Measurements from ENCODE around the gene PKD1L1.

Gene PKD1L1

GRCh38 chr7:47787249-47788069 is 160.8 kb downstream of the PKD1L1 start:
- H3K27ac Mint-ChIP-seq: no peak overlapping the region
- H3K4me3 Mint-ChIP-seq: no peak overlapping the region
- peaks cover 10 to 12% of the 10 kb centered on the region in 2 donors for H3K27me3 Mint-ChIP-seq
- DNase-seq: no peak
- no peaks in the 10 kb centered on the region for H3K9me3 Mint-ChIP-seq
- ATAC-seq (replicated peaks): no peak
- no peaks in the 10 kb centered on the region for H3K4me1 Mint-ChIP-seq (ENCODE audit: low read depth in 2 of 2)
- no peaks in the 10 kb centered on the region for H3K36me3 Mint-ChIP-seq (ENCODE audit: insufficient read depth)

- DNase-seq (no peak), ATAC-seq (replicated peaks) (no peak)
- Mint-ChIP-seq H3K27ac (no peak overlapping the region), H3K9me3 (peaks cover 0 to 3% of the 10 kb centered on the region in 2 donors), H3K4me3 (no peak overlapping the region), H3K27me3 (peaks cover 2 to 5% of the 10 kb centered on the region in 2 donors), H3K4me1 (ENCODE audit: low read depth in 2 of 2) (no peaks in the 10 kb centered on the region), H3K36me3 (ENCODE audit: insufficient read depth) (no peaks in the 10 kb centered on the region)
Measured at GRCh38 chr7:47786557-47787248, 161.6 kb downstream of the PKD1L1 start.

DNA sequence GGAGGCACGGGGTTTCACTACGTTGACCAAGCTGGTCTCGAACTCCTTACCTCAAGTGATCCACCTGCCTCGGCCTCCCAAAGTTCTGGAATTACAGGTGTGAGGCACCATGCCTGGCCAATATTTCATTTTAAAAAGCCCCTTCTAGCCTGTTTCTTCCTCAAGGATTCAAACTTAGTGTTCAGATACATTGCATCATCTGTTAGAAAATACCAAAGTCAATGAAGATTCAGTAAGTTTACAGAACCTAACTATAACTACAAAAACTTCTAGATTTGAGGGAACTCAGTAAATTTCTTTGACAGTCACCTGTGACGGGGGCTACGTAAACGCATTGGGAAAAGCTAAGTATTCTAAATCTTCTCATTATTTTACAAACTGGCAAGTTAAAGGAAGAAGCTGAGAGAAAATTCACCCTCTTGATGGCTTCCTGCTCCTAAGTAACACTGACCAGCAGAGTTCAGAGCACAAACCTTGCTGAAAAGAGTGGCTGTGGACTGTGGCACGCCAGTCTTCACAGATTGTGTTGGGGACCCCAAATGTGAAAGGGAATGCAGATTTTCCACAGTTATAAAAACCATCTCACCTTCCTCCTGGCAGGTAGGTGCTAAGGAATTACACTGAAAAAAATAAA is 162.2 kb downstream of the PKD1L1 start:
- Mint-ChIP-seq H3K36me3 (ENCODE audit: insufficient read depth) (no peaks in the 10 kb centered on the region), H3K27ac (no peak overlapping the region)
- ATAC-seq (replicated peaks): no peak

DNA sequence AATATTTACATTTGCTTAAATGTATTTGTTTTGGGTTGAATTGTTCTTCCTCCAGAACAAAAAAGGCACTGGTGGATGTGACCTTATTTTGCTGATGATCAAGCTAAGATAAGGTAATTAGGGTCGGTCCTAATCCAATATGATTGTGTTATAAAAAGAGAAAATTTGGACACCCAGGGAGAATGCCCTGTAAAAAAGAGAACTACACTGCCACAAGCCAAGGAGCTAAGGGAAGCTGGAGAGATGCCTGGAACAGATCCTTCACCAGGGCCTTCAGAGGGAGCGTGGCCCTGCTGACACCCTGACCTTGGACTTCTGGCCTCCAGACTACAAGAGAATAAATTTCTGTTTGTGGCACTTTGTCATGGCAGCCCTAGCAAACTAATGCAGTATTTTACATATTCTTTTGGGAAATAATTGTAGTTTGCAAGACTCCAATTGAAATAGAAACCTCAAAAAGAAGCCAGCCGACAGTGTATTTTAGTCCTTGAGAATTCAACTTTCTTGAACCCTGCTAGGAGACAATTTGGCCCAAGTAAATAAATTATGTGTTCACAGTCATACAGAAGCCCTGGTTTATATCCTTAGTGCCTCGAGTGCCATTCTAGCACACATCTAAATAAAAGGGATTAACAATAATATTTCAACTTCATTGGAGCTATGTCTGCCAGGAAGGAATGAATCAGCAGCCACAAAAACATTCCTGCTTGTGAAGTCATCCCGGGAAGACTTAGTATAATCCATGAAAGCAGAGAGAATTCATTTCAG is 164.6 kb downstream of the PKD1L1 start:
- Mint-ChIP-seq H3K36me3 (ENCODE audit: insufficient read depth) (no peaks in the 10 kb centered on the region), H3K9me3 (peaks cover 1 to 4% of the 10 kb centered on the region in 2 donors), H3K27me3 (no peaks in the 10 kb centered on the region), H3K4me3 (no peak overlapping the region), H3K27ac (no peak overlapping the region), H3K4me1 (ENCODE audit: low read depth in 2 of 2) (no peaks in the 10 kb centered on the region)
- DNase-seq (no peak), ATAC-seq (replicated peaks) (no peak)

More for the DNA sequence above, 162.2 kb downstream of the PKD1L1 start:
- no peak for DNase-seq
- Mint-ChIP-seq H3K27me3 (peaks cover 0 to 5% of the 10 kb centered on the region in 2 donors), H3K4me3 (no peak overlapping the region), H3K9me3 (peaks cover 0 to 4% of the 10 kb centered on the region in 2 donors), H3K4me1 (ENCODE audit: low read depth in 2 of 2) (no peaks in the 10 kb centered on the region)

DNA sequence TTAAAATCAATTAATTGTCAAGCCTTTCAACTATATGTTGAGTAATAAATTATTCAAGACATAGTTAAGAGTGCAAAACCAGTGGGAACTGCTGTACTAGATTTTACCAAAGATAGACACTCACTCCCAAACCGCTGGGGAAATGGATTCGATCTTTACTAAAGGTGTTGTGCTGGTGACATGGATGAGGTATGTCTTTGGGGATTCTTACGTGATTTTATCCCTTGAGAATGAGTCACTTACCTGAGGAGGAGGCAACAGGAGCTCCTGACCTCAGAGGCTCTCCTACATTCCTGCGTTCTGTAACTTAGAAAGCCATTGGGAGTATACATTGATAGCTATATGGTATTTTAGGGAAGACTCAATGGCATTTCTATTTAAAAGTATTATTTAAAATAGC is 165.5 kb downstream of the PKD1L1 start:
- DNase-seq (no peak), ATAC-seq (replicated peaks) (no peak)
- Mint-ChIP-seq H3K36me3 (ENCODE audit: insufficient read depth) (no peaks in the 10 kb centered on the region), H3K9me3 (peaks cover 1 to 4% of the 10 kb centered on the region in 2 donors), H3K27me3 (no peaks in the 10 kb centered on the region), H3K27ac (no peak overlapping the region), H3K4me1 (ENCODE audit: low read depth in 2 of 2) (no peaks in the 10 kb centered on the region), H3K4me3 (no peak overlapping the region)

DNA sequence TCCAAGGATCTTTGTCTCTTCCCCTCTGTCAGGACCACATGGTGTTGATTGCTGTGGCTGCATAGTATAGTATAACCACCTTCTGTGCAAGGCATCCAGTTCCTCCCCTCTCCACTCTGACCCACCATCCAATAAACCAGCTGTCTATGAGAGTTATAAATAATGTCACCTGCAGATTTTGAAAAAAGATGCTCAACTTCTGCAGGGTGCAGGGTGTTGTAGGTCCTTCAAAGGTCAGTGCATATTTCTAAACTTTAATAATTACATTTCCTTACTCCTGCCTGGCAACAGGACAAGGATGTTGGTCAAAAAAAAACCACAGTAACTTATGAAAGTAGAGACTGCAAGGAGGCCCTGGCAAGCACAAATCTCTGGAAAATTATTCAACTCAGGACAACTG is 166.2 kb downstream of the PKD1L1 start:
- peaks cover 1 to 4% of the 10 kb centered on the region in 2 donors for H3K9me3 Mint-ChIP-seq
- ATAC-seq (replicated peaks): no peak

GRCh38 chr7:47780555-47780954 is 167.7 kb downstream of the PKD1L1 start:
- Mint-ChIP-seq H3K9me3 (peaks cover 1 to 4% of the 10 kb centered on the region in 2 donors), H3K4me3 (no peak overlapping the region), H3K27ac (no peak overlapping the region), H3K4me1 (ENCODE audit: low read depth in 2 of 2) (no peaks in the 10 kb centered on the region), H3K36me3 (ENCODE audit: insufficient read depth) (no peaks in the 10 kb centered on the region), H3K27me3 (no peaks in the 10 kb centered on the region)
- no peak for DNase-seq
- ATAC-seq (replicated peaks): no peak

More for the DNA sequence above, 166.2 kb downstream of the PKD1L1 start:
- H3K4me3 Mint-ChIP-seq: no peak overlapping the region
- H3K27ac Mint-ChIP-seq: no peak overlapping the region
- DNase-seq: no peak
- no peaks in the 10 kb centered on the region for H3K36me3 Mint-ChIP-seq (ENCODE audit: insufficient read depth)
- no peaks in the 10 kb centered on the region for H3K27me3 Mint-ChIP-seq
- H3K4me1 Mint-ChIP-seq (ENCODE audit: low read depth in 2 of 2): no peaks in the 10 kb centered on the region

DNA sequence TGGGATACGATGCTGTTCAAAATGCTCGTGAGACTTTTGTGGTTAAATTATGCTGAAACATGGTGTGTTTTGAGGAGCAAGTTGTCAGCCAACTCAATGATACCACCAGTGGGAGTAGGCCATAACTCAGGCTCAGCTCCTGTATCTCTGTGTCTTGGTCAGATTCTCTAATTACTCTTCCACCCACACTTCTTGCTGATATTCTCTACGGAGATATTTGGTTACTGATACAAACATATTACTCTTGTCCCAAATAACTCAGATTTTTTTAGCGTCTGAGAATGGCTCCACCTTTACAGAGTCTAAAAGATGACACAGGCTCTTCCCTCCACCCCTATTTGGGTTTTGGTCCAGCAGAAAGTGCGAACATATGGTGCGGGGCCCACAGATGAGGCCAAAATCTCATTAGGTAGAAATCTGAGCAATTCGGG is 168.9 kb downstream of the PKD1L1 start:
- Mint-ChIP-seq H3K27me3 (peaks cover 0 to under 1% of the 10 kb centered on the region in 2 donors), H3K27ac (no peak overlapping the region), H3K4me3 (no peak overlapping the region), H3K36me3 (ENCODE audit: insufficient read depth) (no peaks in the 10 kb centered on the region), H3K9me3 (peaks cover 2 to 4% of the 10 kb centered on the region in 2 donors), H3K4me1 (ENCODE audit: low read depth in 2 of 2) (no peaks in the 10 kb centered on the region)
- DNase-seq (no peak), ATAC-seq (replicated peaks) (no peak)

GRCh38 chr7:47778153-47778661 is 170.1 kb downstream of the PKD1L1 start:
- ATAC-seq (replicated peaks): no peak
- Mint-ChIP-seq H3K27ac (no peak overlapping the region), H3K4me3 (no peak overlapping the region), H3K27me3 (peaks cover 0 to 5% of the 10 kb centered on the region in 2 donors), H3K4me1 (ENCODE audit: low read depth in 2 of 2) (no peaks in the 10 kb centered on the region), H3K9me3 (peaks cover 4% of the 10 kb centered on the region in 2 donors), H3K36me3 (ENCODE audit: insufficient read depth) (no peaks in the 10 kb centered on the region)
- DNase-seq: no peak

DNA sequence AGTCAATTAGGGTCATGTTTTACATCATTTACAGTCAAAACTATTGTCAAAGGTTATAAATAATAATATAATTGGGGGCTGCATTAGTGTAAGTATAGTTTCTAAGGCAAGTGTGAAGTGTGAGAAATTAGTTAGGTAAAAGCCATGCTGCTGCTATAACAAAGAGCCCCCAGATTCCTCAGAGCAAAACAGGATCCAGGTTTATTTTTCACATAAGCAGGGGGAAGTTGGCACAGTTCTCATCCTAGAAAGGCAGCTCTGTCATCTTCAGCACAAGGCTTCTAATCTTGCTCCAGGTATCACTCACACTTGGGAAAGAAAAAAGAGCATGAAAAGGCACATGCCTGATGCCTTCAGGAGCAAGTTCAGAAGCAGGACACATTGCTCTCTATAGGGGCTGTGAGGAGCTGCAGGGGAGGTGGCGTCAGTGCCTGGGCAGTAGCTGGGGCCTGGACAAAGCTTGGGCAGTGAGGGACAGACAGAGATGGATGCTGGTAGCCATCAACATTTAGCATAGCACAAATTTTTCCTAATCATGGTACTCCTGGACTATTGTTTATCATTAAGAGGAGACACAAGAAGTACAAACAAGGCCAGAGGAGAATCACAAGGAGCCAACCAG is 170.6 kb downstream of the PKD1L1 start:
- DNase-seq: no peak
- no peak for ATAC-seq (replicated peaks)
- H3K27me3 Mint-ChIP-seq: peaks cover 3 to 8% of the 10 kb centered on the region in 2 donors
- H3K9me3 Mint-ChIP-seq: peaks cover 4% of the 10 kb centered on the region in 2 donors
- H3K27ac Mint-ChIP-seq: no peak overlapping the region
- H3K36me3 Mint-ChIP-seq (ENCODE audit: insufficient read depth): no peaks in the 10 kb centered on the region
- no peaks in the 10 kb centered on the region for H3K4me1 Mint-ChIP-seq (ENCODE audit: low read depth in 2 of 2)
- H3K4me3 Mint-ChIP-seq: no peak overlapping the region

GRCh38 chr7:47776335-47776734 is 171.9 kb downstream of the PKD1L1 start:
- no peaks in the 10 kb centered on the region for H3K4me1 Mint-ChIP-seq (ENCODE audit: low read depth in 2 of 2)
- no peak overlapping the region for H3K4me3 Mint-ChIP-seq
- H3K9me3 Mint-ChIP-seq: peaks cover 0 to 4% of the 10 kb centered on the region in 2 donors
- DNase-seq: no peak
- H3K27me3 Mint-ChIP-seq: peaks cover 11 to 13% of the 10 kb centered on the region in 2 donors
- H3K36me3 Mint-ChIP-seq (ENCODE audit: insufficient read depth): no peaks in the 10 kb centered on the region
- no peak overlapping the region for H3K27ac Mint-ChIP-seq
- ATAC-seq (replicated peaks): no peak

DNA sequence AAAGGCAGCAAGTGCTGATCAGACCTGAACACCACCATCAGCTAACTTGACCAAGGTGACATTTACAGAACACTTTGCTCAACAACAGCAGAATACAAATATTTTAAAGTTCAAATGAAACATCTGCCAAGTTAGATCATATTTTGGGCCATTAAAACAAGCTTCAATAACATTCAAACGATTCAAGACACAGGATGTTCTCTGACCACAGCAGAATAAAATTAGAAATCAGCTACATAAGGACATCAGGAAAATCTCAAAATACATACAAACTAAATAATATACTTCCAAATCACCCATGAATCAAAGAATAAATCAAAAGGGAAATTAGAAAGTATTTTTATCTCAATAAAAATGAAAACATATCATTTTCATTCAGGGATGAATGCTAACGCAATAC is 173.0 kb downstream of the PKD1L1 start:
- no peak overlapping the region for H3K4me3 Mint-ChIP-seq
- no peaks in the 10 kb centered on the region for H3K4me1 Mint-ChIP-seq (ENCODE audit: low read depth in 2 of 2)
- peaks cover 11 to 13% of the 10 kb centered on the region in 2 donors for H3K27me3 Mint-ChIP-seq
- ATAC-seq (replicated peaks) (no peak), DNase-seq (no peak)
- peaks cover 0 to 3% of the 10 kb centered on the region in 2 donors for H3K9me3 Mint-ChIP-seq
- no peak overlapping the region for H3K27ac Mint-ChIP-seq
- H3K36me3 Mint-ChIP-seq (ENCODE audit: insufficient read depth): no peaks in the 10 kb centered on the region

Measured in effector memory CD8-positive, alpha-beta T cell (primary cell).